ENCODE results near the gene IGF2BP2.

Gene IGF2BP2

DNA sequence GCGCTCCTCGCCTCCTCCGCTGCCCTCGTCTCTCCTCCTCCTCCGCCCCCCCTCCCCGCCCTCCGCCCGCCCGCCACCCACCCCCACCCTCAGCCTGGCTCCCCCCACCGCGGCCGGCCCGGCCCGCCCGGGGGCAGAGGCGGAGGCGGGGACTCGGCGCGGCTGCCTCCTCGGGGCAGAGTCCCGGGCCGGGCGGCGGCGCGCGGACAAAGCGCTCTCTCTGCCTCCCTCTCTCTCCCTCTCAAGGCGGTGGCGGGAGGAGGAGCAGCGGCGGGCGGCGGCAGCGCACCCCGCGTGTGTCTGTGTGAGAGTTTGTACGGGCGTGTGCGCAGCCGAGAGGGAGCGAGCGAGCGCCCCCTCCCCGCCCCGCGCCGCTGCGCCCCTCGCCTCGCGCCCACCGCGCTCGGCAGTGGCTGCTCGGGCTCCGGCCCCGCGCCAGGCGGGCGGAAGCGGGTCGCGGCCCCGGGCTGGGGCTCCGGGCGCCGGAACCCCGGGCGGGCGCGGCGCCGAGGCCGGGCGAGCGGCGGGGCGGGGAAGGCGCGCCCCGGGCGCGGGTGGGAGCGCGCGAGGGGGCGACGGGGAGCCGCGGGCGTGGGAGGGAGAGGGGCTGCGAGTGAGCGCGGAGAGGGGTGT is at the start of gene IGF2BP2:
Gene IGF2BP2, minus strand, starts transcription at position 37 of the 633 bp plus-strand sequence. CDS start 82 bp downstream, outside the sequence.
- TF ChIP-seq TCF12 (IDR thresholded peaks at IDR 0.05; ENCODE audit: low read depth) = no peak
- TF ChIP-seq TAF1 (IDR thresholded peaks at IDR 0.05; ENCODE audit: low read depth) = peak; percentile 34; the same call in 1 of the 2 replicates
- 0 out of 2 replicates have a peak, but pooled peaks have one; percentile 5 for TF ChIP-seq TEAD4 (IDR thresholded peaks at IDR 0.05)
- no peak for TF ChIP-seq FOXM1 (IDR thresholded peaks at IDR 0.05; ENCODE audit: borderline replicate concordance, low read depth)
- peak; percentile 47 for TF ChIP-seq YY1 (IDR thresholded peaks at IDR 0.05; ENCODE audit: low read depth)
- TF ChIP-seq RAD21 (IDR thresholded peaks at IDR 0.05; ENCODE audit: low read depth) = peak; percentile 1; the same call in 1 of the 2 replicates
- TF ChIP-seq ZBTB7A (IDR thresholded peaks at IDR 0.05; ENCODE audit: low read depth) = peak; percentile 13; the same call in 1 of the 2 replicates
- TF ChIP-seq EGR1 (IDR thresholded peaks at IDR 0.05) = peak; percentile 72; the same call in 1 of the 2 replicates

DNA sequence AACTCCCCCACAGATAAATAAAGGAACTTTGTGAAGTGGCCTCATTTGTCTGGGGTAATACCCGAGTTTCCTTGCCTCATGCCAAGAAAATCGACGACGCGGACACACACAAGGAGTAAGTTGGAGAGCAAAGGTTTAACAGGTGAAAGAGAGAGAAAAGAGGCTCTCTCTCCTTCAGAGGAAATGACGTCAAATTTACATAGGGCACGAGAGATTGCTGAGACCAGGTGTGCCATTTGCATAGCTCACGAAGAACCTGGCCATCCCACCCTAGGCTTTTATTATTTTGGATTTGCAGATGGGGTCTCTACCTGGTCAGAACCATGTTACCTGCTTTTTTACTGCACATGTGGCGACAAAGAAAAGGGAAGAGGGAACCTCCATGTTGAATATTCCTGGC is 49.3 kb upstream of the IGF2BP2 start:
- TF ChIP-seq RAD21 (IDR thresholded peaks at IDR 0.05; ENCODE audit: low read depth) = no peak

DNA sequence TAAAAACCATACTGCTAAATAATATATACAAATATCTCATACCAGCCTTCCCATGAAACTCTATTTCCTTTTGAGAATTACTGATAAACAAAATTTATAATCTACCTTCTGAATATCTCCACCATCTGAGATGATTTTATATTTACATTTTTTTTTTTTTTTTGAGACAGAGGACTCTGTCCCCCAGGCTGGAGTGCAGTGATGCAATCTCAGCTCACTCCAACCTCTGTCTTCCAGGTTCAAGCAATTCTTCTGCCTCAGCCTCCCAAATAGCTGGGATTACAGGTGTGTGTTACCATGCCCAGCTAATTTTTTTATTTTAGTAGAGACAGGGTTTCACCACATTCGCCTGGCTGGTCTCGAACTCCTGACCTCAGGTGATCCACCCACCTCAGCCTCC is 42.8 kb upstream of the IGF2BP2 start:
- TF ChIP-seq CREB1 (IDR thresholded peaks at IDR 0.05; ENCODE audit: low read depth) (no peak), TCF12 (IDR thresholded peaks at IDR 0.05; ENCODE audit: low read depth) (no peak), ZBTB7A (IDR thresholded peaks at IDR 0.05; ENCODE audit: low read depth) (no peak), NFIC (IDR thresholded peaks at IDR 0.05) (no peak), TEAD4 (IDR thresholded peaks at IDR 0.05) (no peak), EGR1 (IDR thresholded peaks at IDR 0.05) (no peak), FOXM1 (IDR thresholded peaks at IDR 0.05; ENCODE audit: borderline replicate concordance, low read depth) (no peak), CEBPB (IDR thresholded peaks at IDR 0.05) (no peak), TAF1 (IDR thresholded peaks at IDR 0.05; ENCODE audit: low read depth) (no peak)
- TF ChIP-seq, protein P1, sequence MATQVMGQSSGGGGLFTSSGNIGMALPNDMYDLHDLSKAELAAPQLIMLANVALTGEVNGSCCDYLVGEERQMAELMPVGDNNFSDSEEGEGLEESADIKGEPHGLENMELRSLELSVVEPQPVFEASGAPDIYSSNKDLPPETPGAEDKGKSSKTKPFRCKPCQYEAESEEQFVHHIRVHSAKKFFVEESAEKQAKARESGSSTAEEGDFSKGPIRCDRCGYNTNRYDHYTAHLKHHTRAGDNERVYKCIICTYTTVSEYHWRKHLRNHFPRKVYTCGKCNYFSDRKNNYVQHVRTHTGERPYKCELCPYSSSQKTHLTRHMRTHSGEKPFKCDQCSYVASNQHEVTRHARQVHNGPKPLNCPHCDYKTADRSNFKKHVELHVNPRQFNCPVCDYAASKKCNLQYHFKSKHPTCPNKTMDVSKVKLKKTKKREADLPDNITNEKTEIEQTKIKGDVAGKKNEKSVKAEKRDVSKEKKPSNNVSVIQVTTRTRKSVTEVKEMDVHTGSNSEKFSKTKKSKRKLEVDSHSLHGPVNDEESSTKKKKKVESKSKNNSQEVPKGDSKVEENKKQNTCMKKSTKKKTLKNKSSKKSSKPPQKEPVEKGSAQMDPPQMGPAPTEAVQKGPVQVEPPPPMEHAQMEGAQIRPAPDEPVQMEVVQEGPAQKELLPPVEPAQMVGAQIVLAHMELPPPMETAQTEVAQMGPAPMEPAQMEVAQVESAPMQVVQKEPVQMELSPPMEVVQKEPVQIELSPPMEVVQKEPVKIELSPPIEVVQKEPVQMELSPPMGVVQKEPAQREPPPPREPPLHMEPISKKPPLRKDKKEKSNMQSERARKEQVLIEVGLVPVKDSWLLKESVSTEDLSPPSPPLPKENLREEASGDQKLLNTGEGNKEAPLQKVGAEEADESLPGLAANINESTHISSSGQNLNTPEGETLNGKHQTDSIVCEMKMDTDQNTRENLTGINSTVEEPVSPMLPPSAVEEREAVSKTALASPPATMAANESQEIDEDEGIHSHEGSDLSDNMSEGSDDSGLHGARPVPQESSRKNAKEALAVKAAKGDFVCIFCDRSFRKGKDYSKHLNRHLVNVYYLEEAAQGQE (IDR thresholded peaks at IDR 0.05; ENCODE audit: low read depth) = no peak
- TF ChIP-seq, protein P2, sequence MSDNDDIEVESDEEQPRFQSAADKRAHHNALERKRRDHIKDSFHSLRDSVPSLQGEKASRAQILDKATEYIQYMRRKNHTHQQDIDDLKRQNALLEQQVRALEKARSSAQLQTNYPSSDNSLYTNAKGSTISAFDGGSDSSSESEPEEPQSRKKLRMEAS (IDR thresholded peaks at IDR 0.05) = no peak

DNA sequence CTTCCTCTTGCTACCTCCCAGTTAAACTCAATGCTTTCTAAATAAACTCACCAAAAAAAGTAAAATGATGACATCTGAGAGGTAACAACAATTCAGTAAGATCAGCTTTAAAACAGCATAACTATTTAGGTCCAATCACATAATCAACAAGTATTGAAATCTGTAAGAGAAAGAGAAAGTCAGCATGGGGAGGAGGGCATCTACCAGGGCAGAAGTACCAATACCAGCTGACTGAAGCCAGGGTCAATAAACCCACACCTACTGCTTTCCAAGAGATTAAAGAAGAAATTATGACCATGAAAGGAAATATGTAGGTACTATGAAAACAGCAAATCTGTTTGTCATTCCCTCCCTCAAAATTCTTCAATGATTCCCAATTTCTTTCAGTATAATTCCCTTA is 42.2 kb upstream of the IGF2BP2 start:
- TF ChIP-seq ZBTB7A (IDR thresholded peaks at IDR 0.05; ENCODE audit: low read depth) = no peak
- TF ChIP-seq CREB1 (IDR thresholded peaks at IDR 0.05; ENCODE audit: low read depth) = no peak
- TF ChIP-seq TEAD4 (IDR thresholded peaks at IDR 0.05) = no peak
- no peak for TF ChIP-seq EP300 (IDR thresholded peaks at IDR 0.05; ENCODE audit: borderline replicate concordance)
- TF ChIP-seq, protein P3, sequence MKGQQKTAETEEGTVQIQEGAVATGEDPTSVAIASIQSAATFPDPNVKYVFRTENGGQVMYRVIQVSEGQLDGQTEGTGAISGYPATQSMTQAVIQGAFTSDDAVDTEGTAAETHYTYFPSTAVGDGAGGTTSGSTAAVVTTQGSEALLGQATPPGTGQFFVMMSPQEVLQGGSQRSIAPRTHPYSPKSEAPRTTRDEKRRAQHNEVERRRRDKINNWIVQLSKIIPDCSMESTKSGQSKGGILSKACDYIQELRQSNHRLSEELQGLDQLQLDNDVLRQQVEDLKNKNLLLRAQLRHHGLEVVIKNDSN (IDR thresholded peaks at IDR 0.05) = no peak
- TF ChIP-seq TAF1 (IDR thresholded peaks at IDR 0.05; ENCODE audit: low read depth) = no peak
- TF ChIP-seq FOXM1 (IDR thresholded peaks at IDR 0.05; ENCODE audit: borderline replicate concordance, low read depth) = no peak

DNA sequence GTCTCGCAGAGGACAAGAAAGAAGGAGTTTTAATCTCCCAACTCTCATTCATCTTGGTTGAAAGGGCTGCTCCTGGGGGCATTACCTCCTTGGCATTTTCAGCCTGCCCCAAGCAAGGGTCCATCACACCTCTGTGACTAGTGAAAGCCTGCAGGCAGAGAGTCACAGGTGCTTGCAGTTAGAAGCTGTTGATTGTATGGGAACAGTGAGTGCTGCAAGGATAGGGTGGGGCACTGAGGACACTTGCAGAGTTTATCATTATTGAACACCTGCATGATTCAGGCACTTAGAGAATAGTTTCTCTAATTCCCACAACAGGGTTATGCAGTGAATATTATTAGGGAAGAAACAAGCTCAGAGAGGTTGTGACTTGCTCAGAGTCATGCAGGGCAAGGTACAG is 41.7 kb upstream of the IGF2BP2 start:
- no peak for TF ChIP-seq TEAD4 (IDR thresholded peaks at IDR 0.05)
- TF ChIP-seq, protein P2 (IDR thresholded peaks at IDR 0.05) = no peak
- TF ChIP-seq CREB1 (IDR thresholded peaks at IDR 0.05; ENCODE audit: low read depth) = no peak

DNA sequence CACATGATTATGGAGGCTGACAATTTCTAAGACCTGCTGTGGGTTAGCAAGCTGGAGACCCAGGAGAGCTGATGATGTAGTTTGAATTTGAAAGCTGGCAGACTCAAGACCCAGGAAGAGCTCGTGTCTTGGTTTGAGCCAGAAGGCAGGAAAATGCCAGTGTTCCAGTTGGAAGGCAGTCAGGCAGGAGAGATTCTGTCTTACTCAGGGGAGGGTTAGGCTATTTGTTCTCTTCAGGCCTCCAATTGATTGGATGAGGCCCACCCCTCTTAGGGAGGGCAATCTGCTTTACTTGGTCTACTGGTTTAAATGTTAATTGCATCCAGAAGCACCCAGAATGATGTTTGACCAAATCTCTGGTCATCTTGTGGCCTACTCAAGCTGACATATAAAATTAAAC is 40.4 kb upstream of the IGF2BP2 start:
- TF ChIP-seq TEAD4 (IDR thresholded peaks at IDR 0.05) (no peak), CEBPB (IDR thresholded peaks at IDR 0.05) (no peak), RAD21 (IDR thresholded peaks at IDR 0.05; ENCODE audit: low read depth) (no peak), CREB1 (IDR thresholded peaks at IDR 0.05; ENCODE audit: low read depth) (no peak), NFIC (IDR thresholded peaks at IDR 0.05) (no peak), EGR1 (IDR thresholded peaks at IDR 0.05) (no peak), ZBTB7A (IDR thresholded peaks at IDR 0.05; ENCODE audit: low read depth) (no peak), YY1 (IDR thresholded peaks at IDR 0.05; ENCODE audit: low read depth) (no peak), EP300 (IDR thresholded peaks at IDR 0.05; ENCODE audit: borderline replicate concordance) (no peak), FOXM1 (IDR thresholded peaks at IDR 0.05; ENCODE audit: borderline replicate concordance, low read depth) (no peak), TCF12 (IDR thresholded peaks at IDR 0.05; ENCODE audit: low read depth) (no peak), TAF1 (IDR thresholded peaks at IDR 0.05; ENCODE audit: low read depth) (no peak)
- TF ChIP-seq, protein P3 (IDR thresholded peaks at IDR 0.05) = no peak
- TF ChIP-seq, protein P1 (IDR thresholded peaks at IDR 0.05; ENCODE audit: low read depth) = no peak
- TF ChIP-seq, protein P2 (IDR thresholded peaks at IDR 0.05) = no peak

Measured in Ishikawa (cell line).